GM23338 (cell line): Measurements from ENCODE around the gene MYDGF. TPM values are rescaled to one million over a fixed set of nuclear protein-coding genes. Genes with fewer than 3 reads are reported as not detected.

Source experiments
- ATAC-seq: fragments of 200-7000 bp; cut with Tn5 transposase; 3 replicates; pipeline ENCODE4 v1.9.1; 2020
- DNase-seq: peaks from one replicate; pipeline ENCODE4 v3.0.0-alpha.2; 2015; ENCODE audit warnings: low spot score
- H2AFZ ChIP-seq: fragments of 200-600 bp; sonication (generic); 2 replicates; pipeline ENCODE4 v1.8.0; 2016; ENCODE audit warnings: antibody characterized with exemption, mild to moderate bottlenecking, moderate library complexity
- H3F3A ChIP-seq: fragments of 200-600 bp; sonication (generic); replicated peaks from 2 replicates; pipeline ENCODE4 v1.8.0; 2017; ENCODE audit warnings: antibody characterized with exemption, mixed run types, low read depth
- H3K27ac ChIP-seq: fragments of 200-600 bp; sonication (generic); 2 replicates; pipeline ENCODE4 v1.6.1; 2016; ENCODE audit warnings: low read depth
- H3K27me3 ChIP-seq: fragments of 200-600 bp; sonication (generic); 2 replicates; pipeline ENCODE4 v1.8.0; 2016; ENCODE audit warnings: mild to moderate bottlenecking, mixed run types, moderate library complexity; ENCODE audit not compliant: insufficient read depth
- H3K36me3 ChIP-seq: fragments of 200-600 bp; sonication (generic); 2 replicates; pipeline ENCODE4 v1.8.0; 2016; ENCODE audit warnings: mild to moderate bottlenecking; ENCODE audit not compliant: insufficient read depth
- H3K4me1 ChIP-seq: fragments of 200-600 bp; sonication (generic); 2 replicates; pipeline ENCODE4 v1.8.0; 2016; ENCODE audit warnings: mild to moderate bottlenecking, moderate library complexity; ENCODE audit not compliant: insufficient read depth
- H3K4me2 ChIP-seq: fragments of 200-600 bp; sonication (generic); 2 replicates; pipeline ENCODE4 v1.7.1; 2017; ENCODE audit warnings: mixed run types
- H3K4me3 ChIP-seq: fragments of 200-600 bp; sonication (generic); 2 replicates; pipeline ENCODE4 v1.6.1; 2016; ENCODE audit warnings: mixed run types
- H3K79me2 ChIP-seq: fragments of 200-600 bp; sonication (generic); replicated peaks from 2 replicates; pipeline ENCODE4 v1.8.0; 2017; ENCODE audit warnings: mild to moderate bottlenecking; ENCODE audit not compliant: insufficient read depth
- H3K9me2 ChIP-seq: fragments of 200-600 bp; sonication (generic); 2 replicates; pipeline ENCODE4 v1.8.0; 2017; ENCODE audit not compliant: insufficient read depth
- H4K20me1 ChIP-seq: fragments of 200-600 bp; sonication (generic); replicated peaks from 2 replicates; pipeline ENCODE4 v1.8.0; 2017; ENCODE audit warnings: mild to moderate bottlenecking; ENCODE audit not compliant: insufficient read depth
- H3K27ac Mint-ChIP-seq: 2 replicates; pipeline ENCODE4 v1.8.0; 2020; ENCODE audit warnings: inconsistent platforms, mild to moderate bottlenecking, moderate library complexity, mixed read lengths
- H3K27me3 Mint-ChIP-seq: 3 replicates; pipeline ENCODE4 v1.8.0; 2022; ENCODE audit warnings: low read depth, mild to moderate bottlenecking, moderate library complexity, mixed read lengths, inconsistent platforms; ENCODE audit not compliant: insufficient read depth, poor library complexity
- H3K36me3 Mint-ChIP-seq: 3 replicates; pipeline ENCODE4 v1.8.0; 2021; ENCODE audit warnings: low read depth, mild to moderate bottlenecking, inconsistent platforms, moderate library complexity, mixed read lengths
- H3K4me1 Mint-ChIP-seq: 3 replicates; pipeline ENCODE4 v1.8.0; 2020; ENCODE audit warnings: mild to moderate bottlenecking, inconsistent platforms, mixed read lengths
- H3K4me3 Mint-ChIP-seq: 3 replicates; pipeline ENCODE4 v1.8.0; 2021; ENCODE audit warnings: moderate library complexity, mild to moderate bottlenecking, inconsistent platforms, mixed read lengths
- H3K9me3 Mint-ChIP-seq: 3 replicates; pipeline ENCODE4 v1.8.0; 2020; ENCODE audit warnings: moderate library complexity, mild to moderate bottlenecking, inconsistent platforms, mixed read lengths
- CREB1 ChIP-seq: fragments of 250-450 bp; sonication (Bioruptor Pico); IDR thresholded peaks from 2 replicates; pipeline ENCODE4 v1.5.0; 2020; ENCODE audit warnings: low read depth, mild to moderate bottlenecking, moderate library complexity
- EZH2 ChIP-seq: fragments of 200-600 bp; sonication (generic); IDR thresholded peaks from one replicate; pipeline ENCODE4 v1.8.0; 2017; ENCODE audit warnings: antibody characterized with exemption, mild to moderate bottlenecking, low read depth; ENCODE audit not compliant: unreplicated experiment
- JUNB ChIP-seq: IDR thresholded peaks from one replicate; pipeline ENCODE4 v1.6.1; 2016; ENCODE audit warnings: antibody characterized with exemption; ENCODE audit not compliant: unreplicated experiment
- NANOG ChIP-seq: IDR thresholded peaks from 2 replicates; pipeline ENCODE4 v1.6.1; 2016; ENCODE audit warnings: antibody characterized with exemption, borderline replicate concordance
- POLR2AphosphoS5 ChIP-seq: IDR thresholded peaks from 2 replicates; pipeline ENCODE4 v1.6.1; 2016; ENCODE audit warnings: antibody characterized with exemption, low read depth
- STAT1 ChIP-seq: IDR thresholded peaks from one replicate; pipeline ENCODE4 v1.6.1; 2016; ENCODE audit warnings: antibody characterized with exemption; ENCODE audit not compliant: unreplicated experiment
- ZNF114 ChIP-seq: fragments of 250-450 bp; sonication (Bioruptor Pico); IDR thresholded peaks from 2 replicates; pipeline ENCODE4 v1.5.0; 2020; ENCODE audit warnings: mild to moderate bottlenecking, moderate library complexity
- ZNF331 ChIP-seq: fragments of 250-450 bp; sonication (Bioruptor Pico); IDR thresholded peaks from 2 replicates; pipeline ENCODE4 v1.5.0; 2020; ENCODE audit warnings: low read depth, mild to moderate bottlenecking, moderate library complexity
- polyA plus RNA-seq: library from polyadenylated mRNA; unstranded; fragments of >200 nt; fragmentation: Nextera tagmentation; extraction: Ambion mirVana; gene quantifications from 2 replicates; pipeline ENCODE4 v1.2.1, GENCODE V29; 2016
- total RNA-seq: library from RNA; depleted of rRNA; stranded (reverse); fragments of >200 nt; shearing (Covaris generic); gene quantifications from 2 replicates; pipeline ENCODE4 v1.2.3, GENCODE V29; 2014
- TF ChIP-seq, protein P1 (sequence below): fragments of 250-450 bp; sonication (Bioruptor Pico); IDR thresholded peaks from 2 replicates; pipeline ENCODE4 v1.5.0; 2020; ENCODE audit warnings: mild to moderate bottlenecking, moderate library complexity
- TF ChIP-seq, protein P2 (sequence below): IDR thresholded peaks from 2 replicates; pipeline ENCODE4 v1.6.1; 2016; ENCODE audit warnings: antibody characterized with exemption
- TF ChIP-seq, protein P3 (sequence below): IDR thresholded peaks from one replicate; pipeline ENCODE4 v1.6.1; 2018; ENCODE audit warnings: antibody characterized with exemption; ENCODE audit not compliant: unreplicated experiment

MYDGF gene
- total and polyA plus RNA-seq, 2 experiments from 2014 or later, result 42.3 to 99.5 TPM

DNA sequence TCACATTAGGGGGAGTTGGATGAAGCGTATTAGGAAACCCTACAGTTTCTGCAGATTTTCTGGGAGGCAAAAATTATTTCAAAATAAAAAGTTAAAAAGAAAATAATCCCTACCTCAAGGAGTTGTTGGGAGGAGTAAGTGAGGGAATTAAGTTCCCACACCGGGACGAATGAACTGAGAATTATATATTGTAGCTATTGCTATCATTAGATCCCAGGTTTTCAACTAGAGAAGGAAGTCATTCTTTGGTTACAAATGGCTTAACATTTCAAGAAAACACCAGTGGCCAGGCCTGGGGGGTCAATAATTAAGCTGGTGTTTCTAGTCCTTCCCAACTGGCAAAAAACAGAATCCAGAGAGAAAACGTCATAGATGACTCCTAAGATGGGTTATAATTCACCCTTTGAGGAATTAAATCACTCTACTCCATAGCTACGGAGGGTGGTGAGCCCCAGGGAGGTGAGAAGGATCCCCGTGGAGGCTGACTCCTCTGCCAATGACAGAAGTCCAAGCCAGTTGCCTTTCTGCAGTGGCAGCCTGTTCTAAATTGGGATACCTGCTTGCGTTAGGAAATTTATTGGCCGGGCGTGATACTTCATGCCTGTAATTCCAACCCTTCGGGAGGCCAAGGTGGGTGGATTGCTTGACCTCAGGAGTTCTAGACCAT lies 1.2 kb upstream of the MYDGF start:
- no peak for TF ChIP-seq EZH2
- DNase-seq (no peak), ATAC-seq (no peak)
- Histone ChIP-seq H3K27ac (no peak overlapping the region), H3K4me2 (no peak overlapping the region), H2AFZ (no peak overlapping the region; the same call in 1 of the 2 replicates), H3K27me3 (no peaks in the 10 kb centered on the region), H3K9me2 (no peaks in the 10 kb centered on the region), H3K4me3 (no peak overlapping the region), H3K4me1 (0 out of 2 replicates have a peak, but pooled peaks cover 5% of the 10 kb centered on the region), H3K36me3 (no peaks in the 10 kb centered on the region), H3F3A (peaks cover 17% of the 10 kb centered on the region; the same call in 1 of the 2 replicates), H4K20me1 (0 out of 2 replicates have a peak, but pooled peaks cover 2% of the 10 kb centered on the region), H3K79me2 (peaks cover 19% of the 10 kb centered on the region)
- Mint-ChIP-seq H3K4me3 (no peak overlapping the region; the same call in 2 of the 3 replicates), H3K4me1 (peaks cover 2% of the 10 kb centered on the region; the same call in 2 of the 3 replicates), H3K27me3 (peaks cover 8% of the 10 kb centered on the region), H3K9me3 (no peaks in the 10 kb centered on the region), H3K36me3 (peaks cover 9% of the 10 kb centered on the region; the same call in 2 of the 3 replicates), H3K27ac (no peak overlapping the region)

DNA sequence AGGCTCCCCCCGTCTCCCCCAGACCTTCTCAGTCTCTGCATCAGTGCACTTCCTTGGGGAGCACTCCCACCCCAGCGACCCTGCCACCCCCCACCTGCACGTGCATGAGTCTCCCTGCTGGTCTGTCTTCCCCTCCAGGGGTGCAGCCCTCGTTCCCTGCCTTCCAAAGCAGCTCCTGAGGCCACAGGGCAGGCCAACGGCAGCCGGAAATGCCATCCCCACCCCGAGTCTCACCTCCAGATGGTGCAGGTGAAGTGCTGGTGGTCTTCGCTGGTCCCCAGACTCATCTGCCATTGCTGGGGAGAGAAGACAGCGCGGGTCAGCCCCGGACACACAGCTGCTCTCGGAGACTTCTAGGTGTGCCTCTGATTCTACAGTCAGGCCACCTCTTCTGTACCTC lies 5.5 kb downstream of the MYDGF start:
- Mint-ChIP-seq H3K9me3 (no peaks in the 10 kb centered on the region), H3K4me3 (no peak overlapping the region), H3K27me3 (peaks cover 6% of the 10 kb centered on the region), H3K4me1 (peaks cover 2% of the 10 kb centered on the region; the same call in 1 of the 3 replicates), H3K27ac (no peak overlapping the region), H3K36me3 (peaks cover 15% of the 10 kb centered on the region)
- H3K9me2 ChIP-seq, result no peaks in the 10 kb centered on the region
- H3F3A ChIP-seq, result no peaks in the 10 kb centered on the region
- no peak overlapping the region for H3K27ac ChIP-seq
- H3K27me3 ChIP-seq, result no peaks in the 10 kb centered on the region
- H2AFZ ChIP-seq, result no peak overlapping the region
- peaks cover 3% of the 10 kb centered on the region; the same call in 1 of the 2 replicates for H4K20me1 ChIP-seq
- ATAC-seq (no peak), DNase-seq (no peak)
- peaks cover 18% of the 10 kb centered on the region for H3K79me2 ChIP-seq
- H3K4me1 ChIP-seq, result 0 out of 2 replicates have a peak, but pooled peaks cover 5% of the 10 kb centered on the region
- no peak overlapping the region for H3K4me2 ChIP-seq
- H3K36me3 ChIP-seq, result no peaks in the 10 kb centered on the region
- H3K4me3 ChIP-seq, result no peak overlapping the region
- TF ChIP-seq POLR2AphosphoS5 (no peak), CREB1 (CRISPR knock-in tag) (no peak), JUNB (no peak), EZH2 (no peak), NANOG (no peak), STAT1 (no peak), ZNF331 (CRISPR knock-in tag) (no peak), ZNF114 (no peak)
- TF ChIP-seq, protein P1, sequence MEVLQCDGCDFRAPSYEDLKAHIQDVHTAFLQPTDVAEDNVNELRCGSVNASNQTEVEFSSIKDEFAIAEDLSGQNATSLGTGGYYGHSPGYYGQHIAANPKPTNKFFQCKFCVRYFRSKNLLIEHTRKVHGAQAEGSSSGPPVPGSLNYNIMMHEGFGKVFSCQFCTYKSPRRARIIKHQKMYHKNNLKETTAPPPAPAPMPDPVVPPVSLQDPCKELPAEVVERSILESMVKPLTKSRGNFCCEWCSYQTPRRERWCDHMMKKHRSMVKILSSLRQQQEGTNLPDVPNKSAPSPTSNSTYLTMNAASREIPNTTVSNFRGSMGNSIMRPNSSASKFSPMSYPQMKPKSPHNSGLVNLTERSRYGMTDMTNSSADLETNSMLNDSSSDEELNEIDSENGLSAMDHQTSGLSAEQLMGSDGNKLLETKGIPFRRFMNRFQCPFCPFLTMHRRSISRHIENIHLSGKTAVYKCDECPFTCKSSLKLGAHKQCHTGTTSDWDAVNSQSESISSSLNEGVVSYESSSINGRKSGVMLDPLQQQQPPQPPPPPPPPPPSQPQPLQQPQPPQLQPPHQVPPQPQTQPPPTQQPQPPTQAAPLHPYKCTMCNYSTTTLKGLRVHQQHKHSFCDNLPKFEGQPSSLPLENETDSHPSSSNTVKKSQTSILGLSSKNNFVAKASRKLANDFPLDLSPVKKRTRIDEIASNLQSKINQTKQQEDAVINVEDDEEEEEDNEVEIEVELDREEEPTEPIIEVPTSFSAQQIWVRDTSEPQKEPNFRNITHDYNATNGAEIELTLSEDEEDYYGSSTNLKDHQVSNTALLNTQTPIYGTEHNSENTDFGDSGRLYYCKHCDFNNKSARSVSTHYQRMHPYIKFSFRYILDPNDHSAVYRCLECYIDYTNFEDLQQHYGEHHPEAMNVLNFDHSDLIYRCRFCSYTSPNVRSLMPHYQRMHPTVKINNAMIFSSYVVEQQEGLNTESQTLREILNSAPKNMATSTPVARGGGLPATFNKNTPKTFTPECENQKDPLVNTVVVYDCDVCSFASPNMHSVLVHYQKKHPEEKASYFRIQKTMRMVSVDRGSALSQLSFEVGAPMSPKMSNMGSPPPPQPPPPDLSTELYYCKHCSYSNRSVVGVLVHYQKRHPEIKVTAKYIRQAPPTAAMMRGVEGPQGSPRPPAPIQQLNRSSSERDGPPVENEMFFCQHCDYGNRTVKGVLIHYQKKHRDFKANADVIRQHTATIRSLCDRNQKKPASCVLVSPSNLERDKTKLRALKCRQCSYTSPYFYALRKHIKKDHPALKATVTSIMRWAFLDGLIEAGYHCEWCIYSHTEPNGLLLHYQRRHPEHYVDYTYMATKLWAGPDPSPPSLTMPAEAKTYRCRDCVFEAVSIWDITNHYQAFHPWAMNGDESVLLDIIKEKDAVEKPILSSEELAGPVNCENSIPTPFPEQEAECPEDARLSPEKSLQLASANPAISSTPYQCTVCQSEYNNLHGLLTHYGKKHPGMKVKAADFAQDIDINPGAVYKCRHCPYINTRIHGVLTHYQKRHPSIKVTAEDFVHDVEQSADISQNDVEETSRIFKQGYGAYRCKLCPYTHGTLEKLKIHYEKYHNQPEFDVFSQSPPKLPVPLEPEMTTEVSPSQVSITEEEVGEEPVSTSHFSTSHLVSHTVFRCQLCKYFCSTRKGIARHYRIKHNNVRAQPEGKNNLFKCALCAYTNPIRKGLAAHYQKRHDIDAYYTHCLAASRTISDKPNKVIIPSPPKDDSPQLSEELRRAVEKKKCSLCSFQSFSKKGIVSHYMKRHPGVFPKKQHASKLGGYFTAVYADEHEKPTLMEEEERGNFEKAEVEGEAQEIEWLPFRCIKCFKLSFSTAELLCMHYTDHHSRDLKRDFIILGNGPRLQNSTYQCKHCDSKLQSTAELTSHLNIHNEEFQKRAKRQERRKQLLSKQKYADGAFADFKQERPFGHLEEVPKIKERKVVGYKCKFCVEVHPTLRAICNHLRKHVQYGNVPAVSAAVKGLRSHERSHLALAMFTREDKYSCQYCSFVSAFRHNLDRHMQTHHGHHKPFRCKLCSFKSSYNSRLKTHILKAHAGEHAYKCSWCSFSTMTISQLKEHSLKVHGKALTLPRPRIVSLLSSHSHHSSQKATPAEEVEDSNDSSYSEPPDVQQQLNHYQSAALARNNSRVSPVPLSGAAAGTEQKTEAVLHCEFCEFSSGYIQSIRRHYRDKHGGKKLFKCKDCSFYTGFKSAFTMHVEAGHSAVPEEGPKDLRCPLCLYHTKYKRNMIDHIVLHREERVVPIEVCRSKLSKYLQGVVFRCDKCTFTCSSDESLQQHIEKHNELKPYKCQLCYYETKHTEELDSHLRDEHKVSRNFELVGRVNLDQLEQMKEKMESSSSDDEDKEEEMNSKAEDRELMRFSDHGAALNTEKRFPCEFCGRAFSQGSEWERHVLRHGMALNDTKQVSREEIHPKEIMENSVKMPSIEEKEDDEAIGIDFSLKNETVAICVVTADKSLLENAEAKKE (CRISPR knock-in tag), result no peak
- TF ChIP-seq, protein P2, sequence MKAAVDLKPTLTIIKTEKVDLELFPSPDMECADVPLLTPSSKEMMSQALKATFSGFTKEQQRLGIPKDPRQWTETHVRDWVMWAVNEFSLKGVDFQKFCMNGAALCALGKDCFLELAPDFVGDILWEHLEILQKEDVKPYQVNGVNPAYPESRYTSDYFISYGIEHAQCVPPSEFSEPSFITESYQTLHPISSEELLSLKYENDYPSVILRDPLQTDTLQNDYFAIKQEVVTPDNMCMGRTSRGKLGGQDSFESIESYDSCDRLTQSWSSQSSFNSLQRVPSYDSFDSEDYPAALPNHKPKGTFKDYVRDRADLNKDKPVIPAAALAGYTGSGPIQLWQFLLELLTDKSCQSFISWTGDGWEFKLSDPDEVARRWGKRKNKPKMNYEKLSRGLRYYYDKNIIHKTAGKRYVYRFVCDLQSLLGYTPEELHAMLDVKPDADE, result no peak
- TF ChIP-seq, protein P3, sequence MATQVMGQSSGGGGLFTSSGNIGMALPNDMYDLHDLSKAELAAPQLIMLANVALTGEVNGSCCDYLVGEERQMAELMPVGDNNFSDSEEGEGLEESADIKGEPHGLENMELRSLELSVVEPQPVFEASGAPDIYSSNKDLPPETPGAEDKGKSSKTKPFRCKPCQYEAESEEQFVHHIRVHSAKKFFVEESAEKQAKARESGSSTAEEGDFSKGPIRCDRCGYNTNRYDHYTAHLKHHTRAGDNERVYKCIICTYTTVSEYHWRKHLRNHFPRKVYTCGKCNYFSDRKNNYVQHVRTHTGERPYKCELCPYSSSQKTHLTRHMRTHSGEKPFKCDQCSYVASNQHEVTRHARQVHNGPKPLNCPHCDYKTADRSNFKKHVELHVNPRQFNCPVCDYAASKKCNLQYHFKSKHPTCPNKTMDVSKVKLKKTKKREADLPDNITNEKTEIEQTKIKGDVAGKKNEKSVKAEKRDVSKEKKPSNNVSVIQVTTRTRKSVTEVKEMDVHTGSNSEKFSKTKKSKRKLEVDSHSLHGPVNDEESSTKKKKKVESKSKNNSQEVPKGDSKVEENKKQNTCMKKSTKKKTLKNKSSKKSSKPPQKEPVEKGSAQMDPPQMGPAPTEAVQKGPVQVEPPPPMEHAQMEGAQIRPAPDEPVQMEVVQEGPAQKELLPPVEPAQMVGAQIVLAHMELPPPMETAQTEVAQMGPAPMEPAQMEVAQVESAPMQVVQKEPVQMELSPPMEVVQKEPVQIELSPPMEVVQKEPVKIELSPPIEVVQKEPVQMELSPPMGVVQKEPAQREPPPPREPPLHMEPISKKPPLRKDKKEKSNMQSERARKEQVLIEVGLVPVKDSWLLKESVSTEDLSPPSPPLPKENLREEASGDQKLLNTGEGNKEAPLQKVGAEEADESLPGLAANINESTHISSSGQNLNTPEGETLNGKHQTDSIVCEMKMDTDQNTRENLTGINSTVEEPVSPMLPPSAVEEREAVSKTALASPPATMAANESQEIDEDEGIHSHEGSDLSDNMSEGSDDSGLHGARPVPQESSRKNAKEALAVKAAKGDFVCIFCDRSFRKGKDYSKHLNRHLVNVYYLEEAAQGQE, result no peak
